ENCODE data around the gene OSBPL2.

Gene OSBPL2

GRCh38 chr20:62236766-62237513 is 1.4 kb upstream of the OSBPL2 start:
- DNase-seq: no peak

GRCh38 chr20:62237514-62237800 is 864 bp upstream of the OSBPL2 start:
- no peak for DNase-seq

GRCh38 chr20:62238569-62239277 is 402 bp downstream of the OSBPL2 start:
- DNase-seq: no peak

- DNase-seq: no peak
Measured at GRCh38 chr20:62239278-62239879, 1.1 kb downstream of the OSBPL2 start.

GRCh38 chr20:62240020-62240685 is 1.8 kb downstream of the OSBPL2 start:
- no peak for DNase-seq

- no peak for DNase-seq
Measured at GRCh38 chr20:62241506-62241905, 3.2 kb downstream of the OSBPL2 start.

GRCh38 chr20:62242176-62242575 is 3.9 kb downstream of the OSBPL2 start:
- DNase-seq: no peak

GRCh38 chr20:62243106-62243505 is 4.8 kb downstream of the OSBPL2 start:
- DNase-seq: no peak

- no peak for DNase-seq
Measured at GRCh38 chr20:62243906-62244515, 5.7 kb downstream of the OSBPL2 start.

GRCh38 chr20:62244644-62245108 is 6.4 kb downstream of the OSBPL2 start:
- DNase-seq: no peak

- DNase-seq: no peak
Measured at GRCh38 chr20:62245911-62246280, 7.6 kb downstream of the OSBPL2 start.

GRCh38 chr20:62246431-62246830 is 8.1 kb downstream of the OSBPL2 start:
- no peak for DNase-seq

GRCh38 chr20:62246872-62247652 is 8.7 kb downstream of the OSBPL2 start:
- no peak for DNase-seq

- no peak for DNase-seq
Measured at GRCh38 chr20:62248890-62249560, 10.7 kb downstream of the OSBPL2 start.

- DNase-seq: peak; percentile 15
Measured at GRCh38 chr20:62252342-62252966, 14.1 kb downstream of the OSBPL2 start.

GRCh38 chr20:62253398-62253797 is 15.1 kb downstream of the OSBPL2 start:
- DNase-seq: no peak

- no peak for DNase-seq
Measured at GRCh38 chr20:62254021-62254724, 15.9 kb downstream of the OSBPL2 start.

- DNase-seq: no peak
Measured at GRCh38 chr20:62255976-62256375, 17.7 kb downstream of the OSBPL2 start.

- peak; percentile 70 for DNase-seq
Measured at GRCh38 chr20:62258499-62259293, 20.4 kb downstream of the OSBPL2 start.

GRCh38 chr20:62259294-62259565 is 20.9 kb downstream of the OSBPL2 start:
- DNase-seq: no peak
